GM12874 (cell line): ENCODE results near the gene AAR2.

ENCODE experiments used
- CTCF ChIP-seq: IDR thresholded peaks from 2 replicates; pipeline ENCODE4 v1.5.1; 2011; ENCODE audit warnings: low read depth, mild to moderate bottlenecking, control low read depth, low read length, moderate library complexity; ENCODE audit not compliant: insufficient read depth

The AAR2 gene

GRCh38 chr20:36261389-36262105, 25.3 kb downstream of the AAR2 start:
- TF ChIP-seq CTCF, result no peak

DNA sequence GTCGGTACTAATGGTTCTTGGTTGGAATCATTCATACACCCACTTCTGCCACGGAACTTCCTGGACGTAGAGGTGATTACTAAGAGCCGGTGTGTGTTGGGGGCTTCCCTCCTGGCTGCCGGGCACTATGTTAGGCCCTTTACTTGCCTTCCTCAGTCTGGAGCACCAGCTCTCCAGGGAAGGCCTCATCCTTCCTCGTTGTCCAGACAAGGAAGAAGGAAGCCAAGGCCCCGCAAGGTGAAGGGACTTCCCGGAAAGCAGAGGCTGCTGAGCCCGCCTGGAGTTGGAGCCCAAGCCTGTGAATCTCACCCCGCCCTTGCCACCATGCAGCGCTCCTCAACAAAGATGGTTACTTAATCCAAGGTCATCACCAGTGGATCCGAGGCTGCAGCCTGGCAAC, 26.2 kb downstream of the AAR2 start:
- TF ChIP-seq CTCF, result no peak

DNA sequence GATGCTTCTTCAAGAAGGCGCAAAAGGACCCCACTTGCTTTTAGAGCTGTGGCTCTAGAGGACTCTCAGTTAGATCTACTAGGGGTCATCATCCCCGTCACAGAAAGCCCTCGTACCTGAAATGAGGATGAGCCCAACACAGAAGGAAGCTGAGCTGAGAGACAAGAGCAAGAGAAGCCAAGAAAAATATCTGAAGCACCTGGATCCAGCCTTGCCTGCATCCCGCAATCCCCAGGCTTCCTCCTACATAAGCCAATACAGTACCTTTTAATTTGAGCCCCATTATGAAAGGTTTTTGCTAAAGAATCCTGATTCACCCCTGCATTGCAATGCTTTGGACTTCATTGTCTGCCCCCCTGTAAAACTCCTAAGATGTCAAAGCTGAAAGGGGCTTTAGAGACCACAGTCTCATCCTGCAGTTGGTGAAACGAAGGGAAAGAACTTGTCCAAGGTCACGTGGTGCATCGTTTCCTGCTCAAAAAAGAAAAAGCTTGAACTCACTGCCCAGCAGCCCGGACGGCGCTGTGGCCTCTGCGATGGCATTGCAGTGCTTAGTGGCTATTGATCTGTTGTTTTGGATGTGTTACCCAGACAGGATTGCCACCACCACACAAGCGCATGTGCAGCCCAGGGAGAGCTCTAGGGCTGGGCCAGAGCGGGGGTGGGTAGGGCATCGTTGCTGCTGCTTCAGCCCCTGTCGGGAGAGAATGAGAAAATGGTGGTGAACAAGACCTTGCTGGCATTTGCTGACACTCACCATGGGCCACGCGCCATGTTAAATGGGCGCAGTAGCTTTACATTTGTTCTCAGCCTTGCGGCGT, 28.4 kb downstream of the AAR2 start:
- no peak for TF ChIP-seq CTCF

- TF ChIP-seq CTCF, result no peak
Observed at GRCh38 chr20:36266189-36266588, 29.9 kb downstream of the AAR2 start.

GRCh38 chr20:36267605-36268381, 31.5 kb downstream of the AAR2 start:
- TF ChIP-seq CTCF, result no peak

DNA sequence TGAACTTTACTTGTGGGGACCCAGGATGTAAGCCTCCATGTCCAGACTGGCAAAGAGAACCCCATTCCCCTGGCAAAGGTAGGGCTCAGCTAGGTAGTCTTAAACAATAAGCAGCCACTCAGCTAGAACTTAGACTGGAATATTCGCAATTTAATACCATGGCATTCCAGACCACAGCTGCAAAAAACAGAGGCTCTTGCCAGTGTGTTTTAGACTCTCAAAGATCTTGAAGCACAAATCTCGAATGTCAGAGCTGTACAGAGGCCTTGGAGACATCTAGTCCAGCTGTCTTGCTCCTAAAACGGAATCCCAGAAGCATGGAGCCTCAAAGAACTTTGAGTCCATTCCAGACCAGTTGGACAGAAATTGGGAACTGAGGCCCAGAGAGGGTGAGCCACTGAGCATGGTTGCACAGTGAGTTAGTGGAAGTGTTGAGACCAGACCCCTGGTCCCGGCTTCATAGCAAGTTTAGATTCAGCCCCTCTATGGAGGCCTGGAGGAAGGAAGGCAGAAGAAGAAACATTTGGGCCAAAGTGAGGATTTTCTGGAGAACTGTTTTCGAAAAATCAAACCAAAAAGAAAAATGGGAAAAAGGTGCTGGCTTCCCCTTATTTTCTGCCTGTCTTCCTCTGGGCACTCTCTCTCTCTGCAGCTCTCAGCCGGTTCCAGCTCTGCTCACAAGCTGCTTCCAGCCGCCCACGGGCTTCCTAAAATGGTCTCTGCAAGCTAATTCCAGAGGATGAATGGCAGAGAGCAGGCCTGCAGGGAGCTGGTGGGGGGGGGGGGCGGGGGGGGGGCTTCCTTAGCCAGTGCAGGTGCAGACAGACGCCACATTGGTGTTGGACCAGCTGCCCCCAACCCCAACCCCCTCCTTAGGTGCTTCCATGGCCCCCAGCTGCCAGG, 32.4 kb downstream of the AAR2 start:
- no peak for TF ChIP-seq CTCF
